Prostate gland (tissue), 2 donors: ENCODE measurements around the gene C6orf141.

ENCODE experiments used
- POLR2A ChIP-seq: fragments of 450-650 bp; IDR thresholded peaks from one replicate; pipeline ENCODE4 v1.6.1; 2016; ENCODE audit warnings: antibody characterized with exemption, mild to moderate bottlenecking
- TF ChIP-seq, protein P1 (sequence below), 4 experiments: fragments of 200-600 bp in 2 of 4; fragments of 450-650 bp in 2 of 4; sonication (generic) in 2 of 4; IDR thresholded peaks; 1 replicate in 3 of 4; 2 replicates in 1 of 4; pipeline ENCODE4 v1.5.1; 2016 to 2019; ENCODE audit warnings: antibody characterized with exemption in 4 of 4, mild to moderate bottlenecking in 2 of 4, moderate library complexity in 2 of 4

DNA sequence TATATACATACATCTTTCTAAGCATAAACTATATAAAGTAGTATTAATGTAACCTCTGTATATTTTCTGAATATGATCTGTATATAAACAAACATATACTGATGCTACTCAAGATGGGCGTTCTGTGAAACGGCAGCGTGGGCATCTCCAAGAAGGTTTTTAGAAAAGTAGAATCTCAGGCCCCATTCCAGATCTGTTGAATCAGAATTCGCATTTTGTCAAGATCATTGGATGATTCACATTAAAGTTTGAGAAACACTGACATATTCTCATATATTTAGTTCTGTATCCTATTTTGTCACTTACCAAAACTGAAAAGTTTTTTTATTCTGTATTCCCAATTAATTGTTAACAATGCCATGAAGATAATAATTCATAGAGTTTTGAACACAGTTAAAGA lies 5.5 kb downstream of the C6orf141 start:
- TF ChIP-seq, protein P1, sequence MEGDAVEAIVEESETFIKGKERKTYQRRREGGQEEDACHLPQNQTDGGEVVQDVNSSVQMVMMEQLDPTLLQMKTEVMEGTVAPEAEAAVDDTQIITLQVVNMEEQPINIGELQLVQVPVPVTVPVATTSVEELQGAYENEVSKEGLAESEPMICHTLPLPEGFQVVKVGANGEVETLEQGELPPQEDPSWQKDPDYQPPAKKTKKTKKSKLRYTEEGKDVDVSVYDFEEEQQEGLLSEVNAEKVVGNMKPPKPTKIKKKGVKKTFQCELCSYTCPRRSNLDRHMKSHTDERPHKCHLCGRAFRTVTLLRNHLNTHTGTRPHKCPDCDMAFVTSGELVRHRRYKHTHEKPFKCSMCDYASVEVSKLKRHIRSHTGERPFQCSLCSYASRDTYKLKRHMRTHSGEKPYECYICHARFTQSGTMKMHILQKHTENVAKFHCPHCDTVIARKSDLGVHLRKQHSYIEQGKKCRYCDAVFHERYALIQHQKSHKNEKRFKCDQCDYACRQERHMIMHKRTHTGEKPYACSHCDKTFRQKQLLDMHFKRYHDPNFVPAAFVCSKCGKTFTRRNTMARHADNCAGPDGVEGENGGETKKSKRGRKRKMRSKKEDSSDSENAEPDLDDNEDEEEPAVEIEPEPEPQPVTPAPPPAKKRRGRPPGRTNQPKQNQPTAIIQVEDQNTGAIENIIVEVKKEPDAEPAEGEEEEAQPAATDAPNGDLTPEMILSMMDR (IDR thresholded peaks at IDR 0.05), result no peak
- no peak for TF ChIP-seq POLR2A
